D721Med (cell line): ENCODE measurements around the gene MTHFD2.

Source experiments
- DNase-seq: peaks from one replicate; pipeline ENCODE4 v3.0.0; 2011; ENCODE audit warnings: low spot score; ENCODE audit not compliant: insufficient read length
- FAIRE-seq: peaks from 2 replicates; lab custom pipeline; 2011; peaks lifted over from hg19 to GRCh38; lab: Jason Lieb, UNC
- TF ChIP-seq, protein P1 (sequence below): IDR thresholded peaks from 2 replicates; pipeline ENCODE4 v1.5.1; 2012; ENCODE audit warnings: mild to moderate bottlenecking, control low read depth; ENCODE audit not compliant: insufficient read depth; ENCODE audit errors: missing control alignments

MTHFD2 gene

GRCh38 chr2:74252862-74253261, 54.4 kb downstream of the MTHFD2 start:
- no peak for DNase-seq
- TF ChIP-seq, protein P1, sequence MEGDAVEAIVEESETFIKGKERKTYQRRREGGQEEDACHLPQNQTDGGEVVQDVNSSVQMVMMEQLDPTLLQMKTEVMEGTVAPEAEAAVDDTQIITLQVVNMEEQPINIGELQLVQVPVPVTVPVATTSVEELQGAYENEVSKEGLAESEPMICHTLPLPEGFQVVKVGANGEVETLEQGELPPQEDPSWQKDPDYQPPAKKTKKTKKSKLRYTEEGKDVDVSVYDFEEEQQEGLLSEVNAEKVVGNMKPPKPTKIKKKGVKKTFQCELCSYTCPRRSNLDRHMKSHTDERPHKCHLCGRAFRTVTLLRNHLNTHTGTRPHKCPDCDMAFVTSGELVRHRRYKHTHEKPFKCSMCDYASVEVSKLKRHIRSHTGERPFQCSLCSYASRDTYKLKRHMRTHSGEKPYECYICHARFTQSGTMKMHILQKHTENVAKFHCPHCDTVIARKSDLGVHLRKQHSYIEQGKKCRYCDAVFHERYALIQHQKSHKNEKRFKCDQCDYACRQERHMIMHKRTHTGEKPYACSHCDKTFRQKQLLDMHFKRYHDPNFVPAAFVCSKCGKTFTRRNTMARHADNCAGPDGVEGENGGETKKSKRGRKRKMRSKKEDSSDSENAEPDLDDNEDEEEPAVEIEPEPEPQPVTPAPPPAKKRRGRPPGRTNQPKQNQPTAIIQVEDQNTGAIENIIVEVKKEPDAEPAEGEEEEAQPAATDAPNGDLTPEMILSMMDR, result no peak
- FAIRE-seq, result no peak

DNA sequence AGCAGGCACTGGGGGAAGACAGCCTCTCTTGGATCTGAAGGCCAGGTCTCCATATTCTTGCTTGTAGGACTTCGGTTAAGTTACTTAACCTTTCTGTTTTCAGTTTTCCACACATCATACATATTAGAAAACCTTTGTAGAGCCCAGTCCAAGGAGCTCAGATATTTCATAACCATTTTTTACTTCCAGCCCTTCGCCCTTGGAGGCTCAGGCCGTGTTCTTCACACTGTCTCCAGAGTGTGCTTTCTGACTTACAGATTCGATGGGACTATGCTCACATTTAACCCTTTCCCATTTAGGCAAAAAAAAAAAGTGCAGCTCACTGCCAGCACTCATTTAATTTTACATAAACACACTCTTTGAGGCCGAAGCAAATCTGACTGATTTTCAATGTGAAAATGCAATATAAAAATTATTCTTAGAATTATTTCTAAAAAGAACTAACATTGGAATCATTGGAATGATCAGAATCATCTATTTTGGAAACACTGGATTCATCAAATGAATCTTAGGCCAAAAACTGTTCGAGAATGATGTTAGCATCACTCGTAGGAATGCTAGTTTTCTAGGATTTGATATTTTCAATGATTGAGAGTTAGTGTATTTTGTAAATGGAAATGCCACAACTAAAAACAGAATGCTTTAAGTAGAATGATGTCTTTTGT, 55.0 kb downstream of the MTHFD2 start:
- DNase-seq, result no peak
- no peak for FAIRE-seq
- TF ChIP-seq, protein P1, result no peak

DNA sequence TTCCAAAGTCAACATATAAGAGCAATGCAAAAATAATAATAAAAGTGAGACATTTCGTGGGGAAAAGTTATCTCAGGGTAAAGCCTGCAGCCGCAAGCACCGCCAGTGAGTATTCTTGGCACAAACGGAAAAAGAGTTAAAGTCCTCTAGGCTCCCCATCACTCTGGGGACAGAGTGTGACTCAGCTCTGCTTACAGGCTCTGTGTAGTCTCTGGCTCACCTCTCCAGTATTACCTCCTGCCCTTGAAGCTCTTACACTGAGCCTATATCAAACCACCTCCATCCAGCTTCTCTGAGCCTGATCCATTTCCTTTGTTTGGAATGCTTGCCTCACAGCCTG, 55.5 kb downstream of the MTHFD2 start:
- FAIRE-seq, result no peak
- DNase-seq, result no peak

GRCh38 chr2:74255660-74256213, 57.3 kb downstream of the MTHFD2 start:
- TF ChIP-seq, protein P1, result no peak
- DNase-seq (no peak), FAIRE-seq (no peak)

More for the DNA sequence above, 55.5 kb downstream of the MTHFD2 start:
- TF ChIP-seq, protein P1, result no peak

- DNase-seq, result no peak
- TF ChIP-seq, protein P1, result no peak
- FAIRE-seq, result no peak
Measured at GRCh38 chr2:74259191-74259590, 60.8 kb downstream of the MTHFD2 start.

DNA sequence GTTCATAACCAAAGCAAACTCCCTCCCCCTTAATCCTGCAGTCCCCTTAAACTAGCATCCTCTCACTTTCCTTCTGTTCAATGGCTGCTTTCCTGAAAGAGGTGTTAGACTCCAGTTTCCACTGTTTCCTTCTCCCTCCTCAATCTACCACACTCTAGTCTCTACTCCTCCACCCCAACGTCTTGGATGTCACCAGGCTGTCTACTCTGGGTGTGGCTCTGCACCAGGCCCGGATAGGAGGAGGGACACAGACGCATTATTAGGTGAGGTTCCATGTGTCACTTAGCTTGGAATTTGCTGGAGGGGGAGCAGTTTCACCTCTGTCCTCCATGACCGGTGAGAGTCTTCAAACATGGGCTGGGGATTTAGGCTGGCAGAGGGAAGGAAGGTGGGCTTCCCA, 61.3 kb downstream of the MTHFD2 start:
- no peak for DNase-seq
- no peak for FAIRE-seq
- TF ChIP-seq, protein P1, result no peak

- no peak for FAIRE-seq
- no peak for DNase-seq
- TF ChIP-seq, protein P1, result no peak
Measured at GRCh38 chr2:74260495-74260894, 62.1 kb downstream of the MTHFD2 start.
